ENCODE results near the gene RNF113B. TPM values are rescaled to one million over a fixed set of nuclear protein-coding genes. Genes with fewer than 3 reads are reported as not detected.

The RNF113B gene
- polyA plus RNA-seq, 1 donor (not counting 4 experiments of a cell fraction or from before 2014, with no cell fraction given) = not detected

DNA sequence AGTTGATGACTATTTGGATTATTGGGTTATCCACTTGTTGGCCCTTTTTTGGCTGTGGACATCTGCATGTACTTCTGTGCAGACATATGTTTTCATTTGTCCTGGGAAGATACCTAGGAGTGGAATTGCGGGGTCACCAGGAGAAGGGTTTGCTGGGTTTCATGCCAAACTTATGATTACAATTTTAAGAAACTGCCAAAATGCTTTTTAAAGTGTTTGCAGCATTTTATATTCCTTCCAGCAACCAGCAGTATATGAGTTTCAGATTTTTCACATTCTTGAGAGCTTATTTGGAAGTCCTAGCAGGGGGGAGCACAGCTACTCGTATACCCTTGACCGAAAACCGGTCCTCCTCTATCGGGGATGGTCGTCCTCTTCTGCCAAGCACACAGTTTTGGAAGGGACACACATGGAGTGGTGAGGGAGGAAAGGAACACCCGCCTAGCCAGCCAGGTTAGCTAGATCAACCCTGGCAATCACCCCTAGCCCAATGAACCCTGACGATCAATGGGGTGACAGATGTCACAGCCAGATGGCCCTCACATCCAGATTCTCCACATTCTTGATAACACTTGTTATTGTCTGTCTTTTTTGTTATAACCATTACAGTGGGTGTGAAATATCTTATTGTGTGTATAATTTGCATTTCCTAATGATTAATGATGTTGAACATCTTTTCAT, 26.7 kb upstream of the RNF113B start:
- Histone ChIP-seq H3K27me3 (ENCODE audit: control insufficient read depth, extremely low read depth, insufficient read depth, low read length) (no peaks in the 10 kb centered on the region), H3K4me2 (ENCODE audit: control insufficient read depth, extremely low read depth, insufficient read depth, low read depth, low read length) (no peak overlapping the region), H3K4me3 (ENCODE audit: control insufficient read depth in 2 of 3, extremely low read depth in 1 of 3, insufficient read depth in 2 of 3, low read depth in 1 of 3, low read length in 3 of 3) (no peak overlapping the region), H2AFZ (ENCODE audit: control insufficient read depth, low read length) (no peak overlapping the region), H3K79me2 (ENCODE audit: control insufficient read depth, insufficient read depth, low read length) (no peaks in the 10 kb centered on the region), H3K9me1 (ENCODE audit: control insufficient read depth, extremely low read depth, insufficient read depth, low read length) (no peaks in the 10 kb centered on the region), H3K9ac (ENCODE audit: control insufficient read depth, extremely low read depth, insufficient read depth, low read length) (no peak overlapping the region), H3K9me3 (ENCODE audit: control insufficient read depth, low read depth, low read length) (peaks cover 2% of the 10 kb centered on the region), H4K20me1 (ENCODE audit: control insufficient read depth, extremely low read depth, insufficient read depth, low read length) (no peaks in the 10 kb centered on the region), H3K27ac (ENCODE audit: control insufficient read depth, insufficient read depth, low read length) (no peak overlapping the region), H3K4me1 (ENCODE audit: control insufficient read depth, extremely low read depth, insufficient read depth, low read length) (no peaks in the 10 kb centered on the region), H3K36me3 (ENCODE audit: control insufficient read depth in 2 of 2, extremely low read depth in 1 of 2, insufficient read depth in 2 of 2, low read length in 2 of 2) (no peaks in the 10 kb centered on the region)
- DNase-seq (ENCODE audit: low read depth, low spot score) (no peak), FAIRE-seq (no peak)
- no peak for TF ChIP-seq EZH2 (IDR thresholded peaks at IDR 0.05; ENCODE audit: low read length)
- TF ChIP-seq, protein P1, sequence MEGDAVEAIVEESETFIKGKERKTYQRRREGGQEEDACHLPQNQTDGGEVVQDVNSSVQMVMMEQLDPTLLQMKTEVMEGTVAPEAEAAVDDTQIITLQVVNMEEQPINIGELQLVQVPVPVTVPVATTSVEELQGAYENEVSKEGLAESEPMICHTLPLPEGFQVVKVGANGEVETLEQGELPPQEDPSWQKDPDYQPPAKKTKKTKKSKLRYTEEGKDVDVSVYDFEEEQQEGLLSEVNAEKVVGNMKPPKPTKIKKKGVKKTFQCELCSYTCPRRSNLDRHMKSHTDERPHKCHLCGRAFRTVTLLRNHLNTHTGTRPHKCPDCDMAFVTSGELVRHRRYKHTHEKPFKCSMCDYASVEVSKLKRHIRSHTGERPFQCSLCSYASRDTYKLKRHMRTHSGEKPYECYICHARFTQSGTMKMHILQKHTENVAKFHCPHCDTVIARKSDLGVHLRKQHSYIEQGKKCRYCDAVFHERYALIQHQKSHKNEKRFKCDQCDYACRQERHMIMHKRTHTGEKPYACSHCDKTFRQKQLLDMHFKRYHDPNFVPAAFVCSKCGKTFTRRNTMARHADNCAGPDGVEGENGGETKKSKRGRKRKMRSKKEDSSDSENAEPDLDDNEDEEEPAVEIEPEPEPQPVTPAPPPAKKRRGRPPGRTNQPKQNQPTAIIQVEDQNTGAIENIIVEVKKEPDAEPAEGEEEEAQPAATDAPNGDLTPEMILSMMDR (optimal IDR thresholded peaks at IDR 0.05 in 1 of 3, IDR thresholded peaks at IDR 0.05 in 1 of 3, conservative IDR thresholded peaks at IDR 0.05 in 1 of 3; ENCODE audit: extremely low read depth in 1 of 3, insufficient read depth in 2 of 3, low read length in 3 of 3) = no peak
- dilution Hi-C loops (cut with MboI; ENCODE audit: extremely low pct_ligation_motif_present, low sequenced_read_pairs) = no loop called here

DNA sequence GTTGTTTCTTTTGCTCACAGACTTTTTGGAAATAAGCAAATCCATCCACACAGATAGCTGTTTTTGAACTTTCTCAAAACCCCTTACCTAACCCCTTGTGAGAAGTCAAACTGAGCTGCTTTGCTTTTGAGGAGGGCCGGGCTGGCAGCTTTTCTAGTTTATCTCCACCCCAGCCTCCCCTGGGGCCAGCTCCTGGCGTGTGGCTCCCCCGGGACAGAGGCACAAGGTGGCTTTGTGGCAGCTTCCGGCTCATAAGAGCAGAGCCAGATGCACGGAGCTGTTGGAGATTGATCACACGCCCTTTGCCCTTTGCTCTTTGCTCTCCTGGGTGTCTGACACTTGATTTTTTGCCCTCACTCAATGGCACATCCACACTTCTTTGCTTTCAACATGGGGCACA, 24.9 kb upstream of the RNF113B start:
- Histone ChIP-seq H3K4me2 (ENCODE audit: control insufficient read depth, extremely low read depth, insufficient read depth, low read depth, low read length) (no peak overlapping the region), H4K20me1 (ENCODE audit: control insufficient read depth, extremely low read depth, insufficient read depth, low read length) (no peaks in the 10 kb centered on the region), H3K9ac (ENCODE audit: control insufficient read depth, extremely low read depth, insufficient read depth, low read length) (no peak overlapping the region), H3K27ac (ENCODE audit: control insufficient read depth, insufficient read depth, low read length) (no peak overlapping the region), H3K9me1 (ENCODE audit: control insufficient read depth, extremely low read depth, insufficient read depth, low read length) (no peaks in the 10 kb centered on the region), H3K9me3 (ENCODE audit: control insufficient read depth, low read depth, low read length) (peaks cover 2% of the 10 kb centered on the region), H3K4me1 (ENCODE audit: control insufficient read depth, extremely low read depth, insufficient read depth, low read length) (no peaks in the 10 kb centered on the region), H3K79me2 (ENCODE audit: control insufficient read depth, insufficient read depth, low read length) (no peaks in the 10 kb centered on the region), H3K27me3 (ENCODE audit: control insufficient read depth, extremely low read depth, insufficient read depth, low read length) (no peaks in the 10 kb centered on the region), H2AFZ (ENCODE audit: control insufficient read depth, low read length) (no peak overlapping the region), H3K4me3 (ENCODE audit: control insufficient read depth in 2 of 3, extremely low read depth in 1 of 3, insufficient read depth in 2 of 3, low read depth in 1 of 3, low read length in 3 of 3) (no peak overlapping the region), H3K36me3 (ENCODE audit: control insufficient read depth in 2 of 2, extremely low read depth in 1 of 2, insufficient read depth in 2 of 2, low read length in 2 of 2) (no peaks in the 10 kb centered on the region)
- FAIRE-seq (no peak), DNase-seq (ENCODE audit: low read depth, low spot score) (no peak)
- TF ChIP-seq, protein P1 (optimal IDR thresholded peaks at IDR 0.05 in 1 of 3, IDR thresholded peaks at IDR 0.05 in 1 of 3, conservative IDR thresholded peaks at IDR 0.05 in 1 of 3; ENCODE audit: extremely low read depth in 1 of 3, insufficient read depth in 2 of 3, low read length in 3 of 3) = no peak
- TF ChIP-seq EZH2 (IDR thresholded peaks at IDR 0.05; ENCODE audit: low read length) = no peak
- dilution Hi-C loops (cut with MboI; ENCODE audit: extremely low pct_ligation_motif_present, low sequenced_read_pairs) = no loop called here

All from keratinocyte (primary cell).